ENCODE results near the gene SGF29.

GRCh38 chr16:28511031-28511430 lies 42.7 kb upstream of the SGF29 start:
- TF ChIP-seq CTCF (IDR thresholded peaks at IDR 0.05; ENCODE audit: low read length) (no peak), EZH2 (IDR thresholded peaks at IDR 0.05; ENCODE audit: borderline replicate concordance, low read length) (no peak)

Data from OCI-LY1 (cell line).